ENCODE data around the gene ADAMTS15.

The ADAMTS15 gene

DNA sequence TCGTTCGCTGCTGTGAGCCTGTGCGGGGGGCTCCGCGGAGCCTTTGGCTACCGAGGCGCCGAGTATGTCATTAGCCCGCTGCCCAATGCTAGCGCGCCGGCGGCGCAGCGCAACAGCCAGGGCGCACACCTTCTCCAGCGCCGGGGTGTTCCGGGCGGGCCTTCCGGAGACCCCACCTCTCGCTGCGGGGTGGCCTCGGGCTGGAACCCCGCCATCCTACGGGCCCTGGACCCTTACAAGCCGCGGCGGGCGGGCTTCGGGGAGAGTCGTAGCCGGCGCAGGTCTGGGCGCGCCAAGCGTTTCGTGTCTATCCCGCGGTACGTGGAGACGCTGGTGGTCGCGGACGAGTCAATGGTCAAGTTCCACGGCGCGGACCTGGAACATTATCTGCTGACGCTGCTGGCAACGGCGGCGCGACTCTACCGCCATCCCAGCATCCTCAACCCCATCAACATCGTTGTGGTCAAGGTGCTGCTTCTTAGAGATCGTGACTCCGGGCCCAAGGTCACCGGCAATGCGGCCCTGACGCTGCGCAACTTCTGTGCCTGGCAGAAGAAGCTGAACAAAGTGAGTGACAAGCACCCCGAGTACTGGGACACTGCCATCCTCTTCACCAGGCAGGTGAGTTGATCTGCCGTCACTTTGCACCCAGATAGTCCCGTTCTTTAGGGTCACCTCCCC, 1.0 kb downstream of the ADAMTS15 start:
- peaks cover 10 to 14% of the 10 kb centered on the region in 2 donors for H3K4me1 ChIP-seq (ENCODE audit: control insufficient read depth in 2 of 2, insufficient read depth in 2 of 2, low read length in 2 of 2)

DNA sequence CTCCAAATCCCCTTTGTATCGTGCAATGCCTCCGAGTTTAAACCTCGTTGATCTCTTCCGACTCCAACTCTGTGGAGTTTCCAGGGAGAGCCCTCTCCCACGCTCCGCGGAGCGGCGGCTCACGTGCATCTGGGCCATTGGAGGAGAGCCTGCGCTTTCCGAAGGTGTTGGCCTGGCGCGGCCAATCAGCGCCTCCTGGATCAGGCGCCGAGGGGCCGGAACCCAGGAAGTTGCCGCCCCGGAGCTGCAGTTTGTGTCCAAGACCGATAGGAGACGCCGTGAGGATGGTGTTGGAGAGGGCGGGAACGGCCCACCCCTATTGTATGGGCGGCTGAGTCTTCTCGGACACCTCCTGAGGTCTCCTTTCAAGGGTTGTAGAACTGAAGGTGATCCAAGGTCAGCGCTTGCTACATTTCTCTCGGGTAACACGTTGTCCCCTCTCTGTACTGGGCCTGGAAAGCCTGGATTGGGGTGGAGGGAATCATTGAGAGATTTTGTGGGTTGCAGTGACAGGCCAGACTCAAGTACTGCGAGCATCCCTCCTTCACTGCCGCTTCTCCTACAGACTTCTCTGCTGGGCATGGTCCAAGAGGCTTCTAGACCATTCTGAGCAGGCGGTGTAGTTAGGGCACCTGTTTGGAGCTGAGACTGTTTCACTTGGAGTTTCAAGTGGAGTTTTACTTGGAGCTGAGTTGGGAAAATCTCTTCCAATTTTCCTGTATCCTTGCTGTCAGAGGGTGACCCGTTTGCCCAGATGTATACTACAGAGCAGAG, 1.7 kb downstream of the ADAMTS15 start:
- Histone ChIP-seq H3K4me3 (ENCODE audit: low read length in 2 of 2) (peak overlapping the region; percentile 47 to 70), H3K27ac (ENCODE audit: low read depth in 2 of 2, low read length in 2 of 2) (peak overlapping the region in 1 of 2 donors; percentile 11), H3K27me3 (ENCODE audit: control insufficient read depth in 2 of 2, insufficient read depth in 2 of 2, low read length in 2 of 2) (peaks cover 0 to 4% of the 10 kb centered on the region in 2 donors), H3K9ac (ENCODE audit: low read depth in 1 of 2, low read length in 2 of 2) (peak overlapping the region; percentile 18 to 32), H3K9me3 (ENCODE audit: control insufficient read depth in 2 of 2, low read length in 2 of 2) (no peaks in the 10 kb centered on the region), H3K4me1 (ENCODE audit: control insufficient read depth in 2 of 2, insufficient read depth in 2 of 2, low read length in 2 of 2) (peaks cover 10 to 14% of the 10 kb centered on the region in 2 donors), H3K36me3 (ENCODE audit: control insufficient read depth in 2 of 2, insufficient read depth in 2 of 2, low read length in 2 of 2) (no peaks in the 10 kb centered on the region)

More for the DNA sequence above, 1.0 kb downstream of the ADAMTS15 start:
- Histone ChIP-seq H3K9me3 (ENCODE audit: control insufficient read depth in 2 of 2, low read length in 2 of 2) (no peaks in the 10 kb centered on the region), H3K36me3 (ENCODE audit: control insufficient read depth in 2 of 2, insufficient read depth in 2 of 2, low read length in 2 of 2) (no peaks in the 10 kb centered on the region), H3K9ac (ENCODE audit: low read depth in 1 of 2, low read length in 2 of 2) (peak overlapping the region; percentile 32), H3K27ac (ENCODE audit: low read depth in 2 of 2, low read length in 2 of 2) (peak overlapping the region in 1 of 2 donors; percentile 32), H3K4me3 (ENCODE audit: low read length in 2 of 2) (peak overlapping the region; percentile 47 to 70), H3K27me3 (ENCODE audit: control insufficient read depth in 2 of 2, insufficient read depth in 2 of 2, low read length in 2 of 2) (peaks cover 0 to 4% of the 10 kb centered on the region in 2 donors)

DNA sequence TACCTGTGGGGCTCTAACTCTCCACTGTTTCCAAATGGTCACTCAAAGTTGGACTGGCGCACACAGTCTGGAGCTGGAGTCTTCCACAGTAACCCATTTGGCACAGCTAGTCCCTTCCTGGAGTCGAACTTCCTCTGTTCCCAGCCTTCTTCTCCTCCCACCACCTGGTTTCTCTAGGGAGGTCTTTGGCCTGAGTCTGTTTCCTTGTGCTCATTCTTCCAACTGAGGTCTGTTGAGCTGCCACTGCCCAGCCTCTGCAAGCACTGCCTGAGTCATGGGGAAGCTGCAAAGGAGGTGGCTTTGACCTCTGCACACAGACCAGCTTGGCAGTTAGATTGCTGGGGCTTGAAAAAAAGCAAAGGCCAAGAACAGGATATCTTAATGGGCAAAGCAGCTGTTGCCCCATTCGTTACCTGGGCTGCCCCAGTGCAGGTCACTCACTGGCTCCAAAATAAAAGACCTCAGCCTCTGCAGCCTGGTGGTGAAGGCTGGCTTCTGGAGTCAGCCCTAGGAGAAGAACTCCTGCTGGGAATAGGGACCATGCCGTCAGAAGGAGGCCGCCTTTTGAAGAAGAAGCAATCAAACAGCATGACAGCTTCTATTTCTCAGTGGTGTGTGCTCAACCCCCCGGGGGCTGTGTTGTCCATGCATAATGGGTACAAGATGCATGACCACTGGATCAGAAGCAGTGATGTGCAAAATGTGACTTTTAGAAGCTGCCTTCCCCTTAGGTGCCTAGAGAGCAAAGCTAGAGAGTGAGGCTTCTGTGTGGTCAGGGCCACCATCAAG, 3.0 kb downstream of the ADAMTS15 start:
- Histone ChIP-seq H3K27me3 (ENCODE audit: control insufficient read depth in 2 of 2, insufficient read depth in 2 of 2, low read length in 2 of 2) (peaks cover 0 to 4% of the 10 kb centered on the region in 2 donors), H3K9ac (ENCODE audit: low read depth in 1 of 2, low read length in 2 of 2) (no peak overlapping the region), H3K27ac (ENCODE audit: low read depth in 2 of 2, low read length in 2 of 2) (no peak overlapping the region), H3K9me3 (ENCODE audit: control insufficient read depth in 2 of 2, low read length in 2 of 2) (no peaks in the 10 kb centered on the region), H3K4me1 (ENCODE audit: control insufficient read depth in 2 of 2, insufficient read depth in 2 of 2, low read length in 2 of 2) (peaks cover 14 to 21% of the 10 kb centered on the region in 2 donors), H3K4me3 (ENCODE audit: low read length in 2 of 2) (no peak overlapping the region), H3K36me3 (ENCODE audit: control insufficient read depth in 2 of 2, insufficient read depth in 2 of 2, low read length in 2 of 2) (no peaks in the 10 kb centered on the region)

DNA sequence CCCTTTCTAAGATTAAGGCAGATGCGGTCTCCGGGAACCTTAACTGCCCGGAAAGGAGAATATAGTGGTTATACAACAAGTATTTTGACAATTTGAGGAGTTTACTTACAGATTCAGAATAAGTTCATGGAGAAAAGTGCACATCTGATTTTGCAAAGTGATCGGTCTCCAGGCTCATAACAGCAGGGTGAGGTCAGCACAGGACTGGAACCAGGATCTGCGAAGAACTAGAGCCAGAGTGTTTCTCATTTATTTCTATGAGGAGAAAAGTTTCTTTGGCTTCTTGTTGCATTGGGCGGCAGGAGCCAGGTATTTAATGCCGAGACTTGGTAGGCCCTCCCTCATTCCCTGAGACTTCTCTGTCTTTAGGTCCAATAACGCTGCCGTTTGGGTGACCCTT, 3.7 kb downstream of the ADAMTS15 start:
- no peaks in the 10 kb centered on the region for H3K36me3 ChIP-seq (ENCODE audit: control insufficient read depth in 2 of 2, insufficient read depth in 2 of 2, low read length in 2 of 2)
- H3K9ac ChIP-seq (ENCODE audit: low read depth in 1 of 2, low read length in 2 of 2), result no peak overlapping the region
- H3K9me3 ChIP-seq (ENCODE audit: control insufficient read depth in 2 of 2, low read length in 2 of 2), result no peaks in the 10 kb centered on the region
- H3K27ac ChIP-seq (ENCODE audit: low read depth in 2 of 2, low read length in 2 of 2), result no peak overlapping the region
- peaks cover 15 to 21% of the 10 kb centered on the region in 2 donors for H3K4me1 ChIP-seq (ENCODE audit: control insufficient read depth in 2 of 2, insufficient read depth in 2 of 2, low read length in 2 of 2)
- no peak overlapping the region for H3K4me3 ChIP-seq (ENCODE audit: low read length in 2 of 2)
- H3K27me3 ChIP-seq (ENCODE audit: control insufficient read depth in 2 of 2, insufficient read depth in 2 of 2, low read length in 2 of 2), result peaks cover 0 to 4% of the 10 kb centered on the region in 2 donors

DNA sequence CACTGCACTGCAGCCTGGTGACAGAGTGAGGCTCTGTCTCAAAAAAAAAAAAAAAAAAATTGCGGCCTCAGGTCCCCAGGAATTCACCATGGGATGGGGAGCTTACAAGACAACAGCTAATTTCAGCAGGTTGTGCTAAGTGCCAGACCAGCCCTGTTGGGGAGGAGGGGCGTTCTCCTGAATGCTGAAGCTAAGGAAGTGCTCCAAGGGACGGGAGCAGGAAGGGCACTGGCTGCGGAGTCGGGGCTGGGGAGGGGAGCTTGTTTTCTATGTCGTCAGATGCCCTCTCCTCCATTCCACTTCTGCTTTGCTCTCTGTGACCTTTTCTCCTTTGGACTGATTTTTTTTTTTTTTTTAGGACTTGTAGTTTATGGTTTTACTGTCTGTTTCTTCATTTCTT, 4.5 kb downstream of the ADAMTS15 start:
- Histone ChIP-seq H3K4me3 (ENCODE audit: low read length in 2 of 2) (no peak overlapping the region), H3K27me3 (ENCODE audit: control insufficient read depth in 2 of 2, insufficient read depth in 2 of 2, low read length in 2 of 2) (peaks cover 0 to 4% of the 10 kb centered on the region in 2 donors), H3K4me1 (ENCODE audit: control insufficient read depth in 2 of 2, insufficient read depth in 2 of 2, low read length in 2 of 2) (peaks cover 19 to 25% of the 10 kb centered on the region in 2 donors), H3K9me3 (ENCODE audit: control insufficient read depth in 2 of 2, low read length in 2 of 2) (no peaks in the 10 kb centered on the region), H3K27ac (ENCODE audit: low read depth in 2 of 2, low read length in 2 of 2) (no peak overlapping the region), H3K9ac (ENCODE audit: low read depth in 1 of 2, low read length in 2 of 2) (no peak overlapping the region), H3K36me3 (ENCODE audit: control insufficient read depth in 2 of 2, insufficient read depth in 2 of 2, low read length in 2 of 2) (no peaks in the 10 kb centered on the region)

DNA sequence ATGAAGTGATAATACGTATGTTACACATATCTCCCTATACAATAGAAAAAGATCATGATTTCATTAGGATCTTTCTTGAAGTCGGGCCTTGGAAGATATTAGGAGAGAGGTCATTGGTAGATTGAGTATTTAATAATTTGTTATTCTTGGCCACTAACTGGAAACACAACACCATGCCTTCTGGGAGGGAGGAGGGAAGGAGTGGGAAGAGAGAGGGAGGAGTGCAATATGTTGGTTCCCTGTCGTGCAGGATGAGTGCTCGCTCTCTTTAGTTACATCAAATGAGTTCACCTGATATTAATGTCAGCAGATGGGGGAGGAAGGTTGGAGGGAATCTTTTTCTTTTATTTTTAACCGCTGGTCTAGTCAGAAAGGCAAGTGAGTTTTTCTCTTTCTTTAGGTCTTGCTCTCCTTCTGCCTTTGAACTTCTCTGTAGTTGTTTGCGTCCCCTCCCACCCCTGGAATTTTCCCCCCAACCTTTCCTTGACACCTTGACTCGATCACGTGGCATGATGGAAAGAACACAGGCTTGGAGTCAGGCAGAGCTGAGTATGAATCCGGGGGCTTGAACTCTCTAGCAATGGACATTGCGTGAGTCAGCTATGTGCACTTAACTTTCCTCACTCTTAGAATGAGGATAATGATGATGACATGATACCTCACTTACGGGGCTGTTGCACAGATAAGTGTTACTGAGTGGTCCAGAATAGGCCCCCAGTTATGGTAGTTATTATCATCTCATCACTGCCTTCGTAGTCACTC, 6.2 kb downstream of the ADAMTS15 start:
- peaks cover 0 to 2% of the 10 kb centered on the region in 2 donors for H3K27me3 ChIP-seq (ENCODE audit: control insufficient read depth in 2 of 2, insufficient read depth in 2 of 2, low read length in 2 of 2)
- no peak overlapping the region for H3K4me3 ChIP-seq (ENCODE audit: low read length in 2 of 2)
- H3K9ac ChIP-seq (ENCODE audit: low read depth in 1 of 2, low read length in 2 of 2), result no peak overlapping the region
- H3K9me3 ChIP-seq (ENCODE audit: control insufficient read depth in 2 of 2, low read length in 2 of 2), result no peaks in the 10 kb centered on the region
- H3K36me3 ChIP-seq (ENCODE audit: control insufficient read depth in 2 of 2, insufficient read depth in 2 of 2, low read length in 2 of 2), result no peaks in the 10 kb centered on the region
- no peak overlapping the region for H3K27ac ChIP-seq (ENCODE audit: low read depth in 2 of 2, low read length in 2 of 2)
- H3K4me1 ChIP-seq (ENCODE audit: control insufficient read depth in 2 of 2, insufficient read depth in 2 of 2, low read length in 2 of 2), result peaks cover 14 to 16% of the 10 kb centered on the region in 2 donors

DNA sequence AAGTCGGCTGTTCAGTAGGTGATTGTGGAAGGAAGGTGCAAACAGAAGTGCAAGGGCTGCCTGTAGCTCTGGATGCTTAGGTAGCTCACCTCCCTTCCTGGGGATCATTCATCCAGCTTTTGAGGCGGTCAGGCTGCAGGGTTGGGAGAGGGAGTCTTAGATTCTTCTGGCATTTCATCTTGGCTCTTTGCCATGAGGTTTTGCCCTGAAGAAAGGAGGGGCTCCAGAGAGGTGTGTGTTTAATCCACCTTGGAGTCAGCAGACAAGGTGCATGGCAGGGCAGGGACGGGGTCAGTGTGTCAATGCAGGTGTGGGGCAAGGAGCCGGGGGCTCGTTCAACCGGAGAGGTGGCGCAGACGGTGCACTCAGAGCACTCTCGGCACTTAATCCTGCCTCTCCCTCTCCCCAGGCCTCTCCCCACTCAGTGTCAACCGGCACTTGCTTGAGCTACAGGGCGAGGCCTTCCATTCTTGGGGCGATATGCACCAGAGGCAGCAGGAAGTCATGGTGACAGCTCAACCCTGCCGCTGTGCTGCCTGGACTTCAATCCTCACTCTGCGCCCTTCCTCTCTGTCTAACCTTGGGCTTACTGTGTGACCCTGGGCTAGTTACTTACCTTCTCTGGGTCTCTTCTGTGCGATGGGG, 7.2 kb downstream of the ADAMTS15 start:
- H3K9me3 ChIP-seq (ENCODE audit: control insufficient read depth in 2 of 2, low read length in 2 of 2), result no peaks in the 10 kb centered on the region
- H3K4me1 ChIP-seq (ENCODE audit: control insufficient read depth in 2 of 2, insufficient read depth in 2 of 2, low read length in 2 of 2), result peaks cover 11 to 14% of the 10 kb centered on the region in 2 donors
- H3K27me3 ChIP-seq (ENCODE audit: control insufficient read depth in 2 of 2, insufficient read depth in 2 of 2, low read length in 2 of 2), result no peaks in the 10 kb centered on the region
- H3K4me3 ChIP-seq (ENCODE audit: low read length in 2 of 2), result peak overlapping the region in 1 of 2 donors; percentile 22
- H3K36me3 ChIP-seq (ENCODE audit: control insufficient read depth in 2 of 2, insufficient read depth in 2 of 2, low read length in 2 of 2), result no peaks in the 10 kb centered on the region
- H3K9ac ChIP-seq (ENCODE audit: low read depth in 1 of 2, low read length in 2 of 2), result peak overlapping the region in 1 of 2 donors; percentile 15
- no peak overlapping the region for H3K27ac ChIP-seq (ENCODE audit: low read depth in 2 of 2, low read length in 2 of 2)

DNA sequence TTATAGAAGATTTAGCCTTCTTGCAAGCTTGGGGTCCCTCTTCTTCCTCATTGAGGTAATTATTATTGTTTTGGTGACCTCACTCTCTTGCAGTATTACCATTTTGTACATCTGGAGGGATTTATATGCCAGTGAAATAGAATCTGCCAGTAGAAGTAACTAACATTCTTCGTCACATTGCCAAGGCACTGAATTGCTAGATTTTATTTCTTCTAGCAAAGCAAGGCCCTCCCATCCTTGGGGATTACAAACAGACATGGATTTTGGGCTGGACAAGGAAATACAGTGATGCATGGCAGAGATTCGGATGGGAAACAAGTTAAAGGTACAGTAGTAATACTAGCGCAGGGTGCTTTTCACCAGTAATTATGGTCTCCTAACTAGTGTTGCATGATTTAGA, 7.8 kb downstream of the ADAMTS15 start:
- Histone ChIP-seq H3K4me3 (ENCODE audit: low read length in 2 of 2) (no peak overlapping the region), H3K9me3 (ENCODE audit: control insufficient read depth in 2 of 2, low read length in 2 of 2) (no peaks in the 10 kb centered on the region), H3K27me3 (ENCODE audit: control insufficient read depth in 2 of 2, insufficient read depth in 2 of 2, low read length in 2 of 2) (no peaks in the 10 kb centered on the region), H3K36me3 (ENCODE audit: control insufficient read depth in 2 of 2, insufficient read depth in 2 of 2, low read length in 2 of 2) (no peaks in the 10 kb centered on the region), H3K9ac (ENCODE audit: low read depth in 1 of 2, low read length in 2 of 2) (no peak overlapping the region), H3K27ac (ENCODE audit: low read depth in 2 of 2, low read length in 2 of 2) (no peak overlapping the region), H3K4me1 (ENCODE audit: control insufficient read depth in 2 of 2, insufficient read depth in 2 of 2, low read length in 2 of 2) (peaks cover 10 to 11% of the 10 kb centered on the region in 2 donors)
